Spleen (tissue), 7 donors: ENCODE measurements around the gene CASP5.

Experiments
- POLR2A ChIP-seq, 3 donors: fragments of 450-650 bp; IDR thresholded peaks; one replicate each; pipeline ENCODE4 v1.5.1; 2017; ENCODE audit warnings: antibody characterized with exemption in 3 of 3, mild to moderate bottlenecking in 1 of 3
- TF ChIP-seq, protein P1 (sequence below), 11 experiments: fragments of 200-600 bp in 7 of 11; fragments of 450-650 bp in 4 of 11; sonication (generic) in 4 of 11; IDR thresholded peaks in 8 of 11; conservative IDR thresholded peaks in 3 of 11; 1 replicate in 7 of 11; 2 replicates in 4 of 11; pipeline versions ENCODE4 v1.4.0 to v1.8.0; 2016 to 2021; ENCODE audit warnings: antibody characterized with exemption in 11 of 11, inconsistent platforms in 4 of 11, mild to moderate bottlenecking in 1 of 11
- donor health status: DM: no; HTN: no; CAD: no; lungs with moderate emphysema.
- donor health status: DM: no; HTN: no; CAD: no.
- donor health status: DM: no; HTN: no; CAD: no.

GRCh38 chr11:105000167-105000566 lies 22.8 kb downstream of the CASP5 start:
- TF ChIP-seq, protein P1, sequence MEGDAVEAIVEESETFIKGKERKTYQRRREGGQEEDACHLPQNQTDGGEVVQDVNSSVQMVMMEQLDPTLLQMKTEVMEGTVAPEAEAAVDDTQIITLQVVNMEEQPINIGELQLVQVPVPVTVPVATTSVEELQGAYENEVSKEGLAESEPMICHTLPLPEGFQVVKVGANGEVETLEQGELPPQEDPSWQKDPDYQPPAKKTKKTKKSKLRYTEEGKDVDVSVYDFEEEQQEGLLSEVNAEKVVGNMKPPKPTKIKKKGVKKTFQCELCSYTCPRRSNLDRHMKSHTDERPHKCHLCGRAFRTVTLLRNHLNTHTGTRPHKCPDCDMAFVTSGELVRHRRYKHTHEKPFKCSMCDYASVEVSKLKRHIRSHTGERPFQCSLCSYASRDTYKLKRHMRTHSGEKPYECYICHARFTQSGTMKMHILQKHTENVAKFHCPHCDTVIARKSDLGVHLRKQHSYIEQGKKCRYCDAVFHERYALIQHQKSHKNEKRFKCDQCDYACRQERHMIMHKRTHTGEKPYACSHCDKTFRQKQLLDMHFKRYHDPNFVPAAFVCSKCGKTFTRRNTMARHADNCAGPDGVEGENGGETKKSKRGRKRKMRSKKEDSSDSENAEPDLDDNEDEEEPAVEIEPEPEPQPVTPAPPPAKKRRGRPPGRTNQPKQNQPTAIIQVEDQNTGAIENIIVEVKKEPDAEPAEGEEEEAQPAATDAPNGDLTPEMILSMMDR (IDR thresholded peaks at IDR 0.05 in 8 of 11, conservative IDR thresholded peaks at IDR 0.05 in 3 of 11) = no peak
- no peak for TF ChIP-seq POLR2A (IDR thresholded peaks at IDR 0.05)
